COLO829 (cell line): ENCODE data around the gene HBB.

ENCODE experiments used
- DNase-seq: peaks from one replicate; pipeline ENCODE4 v3.0.0; 2012; ENCODE audit warnings: low spot score

The HBB gene

GRCh38 chr11:5247472-5248192, 20.8 kb upstream of the HBB start:
- no peak for DNase-seq

- DNase-seq: no peak
These were observed 20.1 kb upstream of the HBB start for GRCh38 chr11:5246772-5247471.

- no peak for DNase-seq
These were observed 18.3 kb upstream of the HBB start for GRCh38 chr11:5245155-5245554.

GRCh38 chr11:5243816-5244180, 16.9 kb upstream of the HBB start:
- no peak for DNase-seq

- no peak for DNase-seq
These were observed 16.3 kb upstream of the HBB start for GRCh38 chr11:5242933-5243815.

- no peak for DNase-seq
These were observed 15.3 kb upstream of the HBB start for GRCh38 chr11:5242208-5242607.

- DNase-seq: no peak
These were observed 14.6 kb upstream of the HBB start for GRCh38 chr11:5241458-5241857.

GRCh38 chr11:5240458-5240857, 13.6 kb upstream of the HBB start:
- no peak for DNase-seq

- no peak for DNase-seq
These were observed 13.2 kb upstream of the HBB start for GRCh38 chr11:5240056-5240455.

- no peak for DNase-seq
These were observed 12.2 kb upstream of the HBB start for GRCh38 chr11:5239046-5239445.

GRCh38 chr11:5238486-5238885, 11.6 kb upstream of the HBB start:
- DNase-seq: no peak

GRCh38 chr11:5237420-5237819, 10.5 kb upstream of the HBB start:
- DNase-seq: no peak

GRCh38 chr11:5235364-5236095, 8.7 kb upstream of the HBB start:
- DNase-seq: no peak

GRCh38 chr11:5234381-5234834, 7.5 kb upstream of the HBB start, which contains the start of gene HBD:
Gene HBD (minus strand): TSS chr11:5234483. CDS start chr11:5234433, 50 bp downstream.
- DNase-seq: no peak

- DNase-seq: no peak
These were observed 6.4 kb upstream of the HBB start for GRCh38 chr11:5233307-5233706.

- DNase-seq: no peak
These were observed 6.0 kb upstream of the HBB start for GRCh38 chr11:5232821-5233220.

GRCh38 chr11:5232176-5232575, 5.3 kb upstream of the HBB start:
- no peak for DNase-seq

GRCh38 chr11:5231111-5231510, 4.2 kb upstream of the HBB start:
- no peak for DNase-seq

GRCh38 chr11:5230266-5230665, 3.4 kb upstream of the HBB start:
- DNase-seq: no peak

- no peak for DNase-seq
These were observed 2.9 kb upstream of the HBB start for GRCh38 chr11:5229796-5230195.

GRCh38 chr11:5229356-5229755, 2.5 kb upstream of the HBB start:
- no peak for DNase-seq

GRCh38 chr11:5228124-5228523, 1.3 kb upstream of the HBB start:
- no peak for DNase-seq
